Esophagus muscularis mucosa (tissue), 4 donors: Measurements from ENCODE around the gene ZNF740.
"Not testable (repeated sequence)": the region's sequence is repeated elsewhere in the genome, so short reads cannot be mapped to it uniquely, and the experiment has no call there.

Source experiments
- CTCF ChIP-seq, 3 experiments: fragments of 200-600 bp in 2 of 3; fragments of 450-650 bp in 1 of 3; sonication (generic) in 2 of 3; IDR thresholded peaks; one replicate each; pipeline ENCODE4 v1.5.1; 2017 to 2019; ENCODE audit warnings: antibody characterized with exemption in 3 of 3, mild to moderate bottlenecking in 2 of 3, moderate library complexity in 1 of 3
- EP300 ChIP-seq: sonication (generic); formaldehyde crosslinking; IDR thresholded peaks from one replicate; pipeline ENCODE4 v1.6.1; 2017; ENCODE audit warnings: antibody characterized with exemption
- POLR2A ChIP-seq: fragments of 450-650 bp; IDR thresholded peaks from one replicate; pipeline ENCODE4 v1.6.1; 2017; ENCODE audit warnings: antibody characterized with exemption, moderate library complexity, mild to moderate bottlenecking, low read depth
- POLR2AphosphoS5 ChIP-seq, 2 donors: sonication (generic); formaldehyde crosslinking; IDR thresholded peaks; one replicate each; pipeline ENCODE4 v1.6.1; 2017; ENCODE audit warnings: antibody characterized with exemption in 2 of 2

- TF ChIP-seq CTCF (IDR thresholded peaks at IDR 0.05); POLR2AphosphoS5 (IDR thresholded peaks at IDR 0.05); POLR2A; EP300: not testable (repeated sequence)
Measured at GRCh38 chr12:53178803-53179202, 1.7 kb upstream of the ZNF740 start.
